K562 (cell line): Measurements from ENCODE around the gene CHD2. TPM values are rescaled to one million over a fixed set of nuclear protein-coding genes. Genes with fewer than 3 reads are reported as not detected.
A peak's percentile ranks its signal among the peaks of the same experiment; 100 is the strongest.

ENCODE experiments used
- CREB5 ChIP-seq: fragments of 250-450 bp; sonication (Bioruptor Pico); IDR thresholded peaks from 2 replicates; pipeline ENCODE4 v1.5.0; 2020; ENCODE audit warnings: mild to moderate bottlenecking
- CUX1 ChIP-seq: fragments of 200-800 bp; sonication (Bioruptor generic); IDR thresholded peaks from 2 replicates; pipeline ENCODE4 v1.6.1; 2016; ENCODE audit warnings: missing genetic modification characterization, missing compliant biosample characterization
- E2F4 ChIP-seq: sonication (generic); formaldehyde crosslinking; IDR thresholded peaks from 2 replicates; pipeline ENCODE4 v1.8.0; 2022; ENCODE audit warnings: mild to moderate bottlenecking, low read depth, missing genetic modification reagents
- ETV5 ChIP-seq: sonication (generic); formaldehyde crosslinking; IDR thresholded peaks from 2 replicates; pipeline ENCODE4 v1.4.0; 2020; ENCODE audit warnings: low read depth, mild to moderate bottlenecking, missing genetic modification reagents
- MAFG ChIP-seq: fragments of 450-650 bp; conservative IDR thresholded peaks from 2 replicates; pipeline ENCODE4 v1.6.1; 2016; ENCODE audit warnings: missing genetic modification characterization, missing compliant biosample characterization
- MAZ ChIP-seq, 2 experiments: fragments of 450-650 bp in 1 of 2; sonication (generic) in 1 of 2; formaldehyde crosslinking; IDR thresholded peaks in 1 of 2; conservative IDR thresholded peaks in 1 of 2; 2 replicates each; pipeline versions ENCODE4 v1.4.0 to v1.5.0; 2020; ENCODE audit warnings: mild to moderate bottlenecking in 1 of 2, missing genetic modification reagents in 1 of 2
- NEUROD1 ChIP-seq: fragments of 150-350 bp; IDR thresholded peaks from 2 replicates; pipeline ENCODE4 v1.6.1; 2014; ENCODE audit warnings: borderline replicate concordance, low read length, low read depth; ENCODE audit not compliant: partially characterized antibody
- POLR2A ChIP-seq: fragments of 450-650 bp; conservative IDR thresholded peaks from 2 replicates; pipeline ENCODE4 v1.6.1; 2016
- RCOR1 ChIP-seq, 2 experiments: IDR thresholded peaks; 2 replicates each; pipeline ENCODE4 v1.6.1; 2012; ENCODE audit warnings: low read depth in 2 of 2, low read length in 2 of 2, borderline replicate concordance in 1 of 2, improper control_type of control experiment in 1 of 2
- TGIF2 ChIP-seq: sonication (generic); formaldehyde crosslinking; IDR thresholded peaks from 2 replicates; pipeline ENCODE4 v1.8.1; 2022; ENCODE audit warnings: mild to moderate bottlenecking, missing genetic modification reagents, moderate library complexity
- VEZF1 ChIP-seq: fragments of 200-800 bp; sonication (Bioruptor generic); IDR thresholded peaks from 2 replicates; pipeline ENCODE4 v1.6.1; 2017; ENCODE audit warnings: missing genetic modification characterization, missing compliant biosample characterization
- ZNF311 ChIP-seq: fragments of 250-450 bp; sonication (Bioruptor Pico); IDR thresholded peaks from 2 replicates; pipeline ENCODE4 v1.4.0; 2020; ENCODE audit warnings: mild to moderate bottlenecking, moderate library complexity
- ZNF449 ChIP-seq: fragments of 250-450 bp; sonication (Bioruptor Pico); IDR thresholded peaks from 2 replicates; pipeline ENCODE4 v1.8.0; 2022; ENCODE audit warnings: moderate library complexity, mild to moderate bottlenecking, inconsistent platforms
- polyA plus RNA-seq, 8 experiments: library from polyadenylated mRNA; depleted of rRNA in 4 of 8; stranded (reverse) in 5 of 8; unstranded in 3 of 8; fragments of >200 nt; fragmentation: Nextera tagmentation in 2 of 8; fragmentation: Illumina TruSeq in 1 of 8; extraction: Ambion mirVana in 2 of 8; extraction: Trizol in 1 of 8; gene quantifications; 2 replicates each; pipeline versions ENCODE4 v1.2.1 to v1.2.3, GENCODE V29; 2011 to 2014; ENCODE audit warnings: inconsistent platforms in 1 of 8, missing spikeins in 1 of 8
- total RNA-seq, 7 experiments: library from RNA; depleted of rRNA in 6 of 7; stranded (reverse); fragments of >200 nt in 6 of 7; fragmentation: Illumina TruSeq in 2 of 7; extraction: Trizol in 2 of 7; gene quantifications; 2 replicates each; pipeline versions ENCODE4 v1.2.1 to v1.2.3, GENCODE V29; 2011 to 2021; ENCODE audit warnings: low replicate concordance in 1 of 7

CHD2 gene
- total and polyA plus RNA-seq, 9 of the 15 experiments (the other 6 are each of a cell fraction or from before 2014, with no cell fraction given): 38.9 to 70.8 (median 56.2) TPM

- TF ChIP-seq TGIF2 (CRISPR knock-in tag): no peak
- TF ChIP-seq NEUROD1: no peak
- no peak for TF ChIP-seq MAFG (tag)
- TF ChIP-seq POLR2A: no peak
- TF ChIP-seq VEZF1: peak; percentile 38
- no peak for TF ChIP-seq ZNF311 (CRISPR knock-in tag)
- peak in 1 of 2 experiments; percentile 74; a peak in 2 of 4 replicates for TF ChIP-seq RCOR1 (IDR thresholded peaks at IDR 0.05; ENCODE audit: borderline replicate concordance in 1 of 2, low read depth in 2 of 2, low read length in 2 of 2)
- no peak for TF ChIP-seq CUX1
- TF ChIP-seq MAZ (CRISPR knock-in tag; conservative IDR thresholded peaks at IDR 0.05 in 1 of 2, IDR thresholded peaks at IDR 0.05 in 1 of 2): no peak
- TF ChIP-seq CREB5: no peak
- TF ChIP-seq ETV5 (CRISPR knock-in tag): no peak
- no peak for TF ChIP-seq ZNF449
- TF ChIP-seq E2F4 (CRISPR knock-in tag): no peak
Observed at GRCh38 chr15:92907896-92908712, 8.0 kb downstream of the CHD2 start (continued).
